COR-L47 (cell line): ENCODE results near the gene CHD9NB.
A peak's percentile ranks its signal among the peaks of the same experiment; 100 is the strongest.

Experiments used
- DNase-seq: peaks from one replicate; lab custom pipeline; 2025; lab: John Stamatoyannopoulos, UW

Gene CHD9NB

DNA sequence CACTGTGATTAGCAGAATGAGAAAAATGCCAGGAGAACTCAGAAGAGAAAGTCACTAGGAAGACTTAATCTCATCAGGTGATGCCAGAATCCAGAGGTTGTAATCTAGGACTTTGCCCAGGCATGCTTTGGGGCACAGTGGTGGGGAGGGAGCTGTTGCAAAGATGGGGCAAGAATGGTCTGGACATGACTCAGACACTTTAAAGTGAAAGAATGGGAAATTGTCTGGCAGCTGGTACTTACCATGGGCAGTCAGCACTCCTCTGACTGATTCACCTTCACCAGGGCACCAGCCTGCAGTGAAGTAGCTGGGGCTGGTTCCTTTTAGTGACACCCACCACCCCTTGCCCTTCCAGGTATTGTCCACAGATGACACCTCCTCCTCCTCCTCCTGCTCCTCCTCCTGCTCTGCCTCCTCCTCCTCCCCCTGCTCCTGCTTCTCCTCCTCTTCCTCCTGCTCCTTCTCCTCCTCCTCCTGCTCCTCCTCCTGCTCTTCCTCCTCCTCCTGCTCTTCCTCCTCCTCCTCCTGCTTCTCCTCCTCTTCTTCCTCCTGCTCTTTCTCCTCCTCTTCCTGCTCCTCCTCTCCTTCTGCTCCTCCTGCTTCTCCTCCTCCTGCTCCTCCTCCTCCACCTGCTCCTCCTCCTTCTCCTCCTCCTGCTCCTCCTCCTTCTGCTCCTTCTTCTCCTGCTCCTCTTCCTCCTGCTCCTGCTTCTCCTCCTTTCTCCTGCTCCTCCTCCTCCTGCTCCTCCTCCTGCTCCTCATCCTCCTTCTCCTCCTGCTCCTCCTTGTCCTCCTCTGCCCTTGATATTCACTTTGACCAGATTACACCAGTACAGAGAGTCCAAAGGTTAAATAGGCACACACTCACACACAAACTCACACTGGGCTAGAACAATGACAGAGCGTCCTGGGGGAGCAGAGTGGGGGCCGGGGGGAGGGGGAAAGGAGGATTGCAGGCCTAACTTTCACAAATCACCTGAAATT is at the start of gene CHD9NB:
Gene CHD9NB (minus strand): TSS at position 379 of the 983 bp plus-strand sequence. CDS start 8,739 bp downstream, outside the sequence.
- no peak for DNase-seq

DNA sequence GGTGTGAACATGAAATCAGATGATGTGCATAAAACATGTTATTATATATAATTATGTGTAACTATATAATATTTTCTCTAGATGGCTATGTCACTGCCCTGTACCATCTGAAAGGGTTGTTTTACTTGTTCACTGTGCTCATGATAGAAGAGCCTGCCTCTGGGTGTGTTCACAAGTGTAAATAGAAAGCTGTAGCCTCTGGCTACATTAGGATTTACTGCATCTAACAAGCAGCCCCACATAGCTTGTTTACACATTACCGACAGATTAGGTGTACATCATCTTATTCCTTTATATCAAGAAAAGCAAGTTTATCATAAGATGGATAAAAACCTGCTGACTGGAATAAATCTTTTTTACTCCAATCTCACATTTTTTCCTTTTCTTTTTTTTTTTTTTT is 48.2 kb upstream of the CHD9NB start:
- no peak for DNase-seq

DNA sequence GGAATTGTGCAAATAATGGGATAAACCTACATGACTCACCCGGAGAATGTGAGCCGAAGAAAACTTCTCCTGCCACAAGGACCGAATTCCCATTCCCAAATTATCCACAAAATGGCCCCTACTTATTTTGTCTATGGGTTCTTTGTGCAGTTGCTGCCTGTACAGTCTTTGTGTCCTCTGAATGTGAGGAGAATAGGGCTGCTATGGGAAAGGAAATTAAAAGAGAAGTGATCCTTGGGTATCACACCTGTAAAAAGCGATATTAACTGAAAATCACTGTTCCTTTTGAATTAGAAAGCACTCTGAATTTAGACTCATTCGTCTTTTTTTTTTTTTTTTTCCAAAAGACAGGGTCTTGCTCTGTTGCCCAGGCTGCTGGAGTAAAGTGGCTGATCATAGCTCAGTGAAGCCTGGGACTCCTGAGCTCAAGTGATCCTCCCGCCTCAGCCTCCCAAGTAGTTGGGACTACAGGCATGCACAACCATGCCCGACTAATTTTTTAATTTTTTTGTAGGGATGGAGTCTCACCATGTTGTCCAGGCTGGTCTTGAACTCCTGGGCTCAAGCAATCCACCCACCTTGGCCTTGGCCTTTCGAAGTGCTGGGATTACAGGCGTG is 47.5 kb upstream of the CHD9NB start:
- DNase-seq: no peak

DNA sequence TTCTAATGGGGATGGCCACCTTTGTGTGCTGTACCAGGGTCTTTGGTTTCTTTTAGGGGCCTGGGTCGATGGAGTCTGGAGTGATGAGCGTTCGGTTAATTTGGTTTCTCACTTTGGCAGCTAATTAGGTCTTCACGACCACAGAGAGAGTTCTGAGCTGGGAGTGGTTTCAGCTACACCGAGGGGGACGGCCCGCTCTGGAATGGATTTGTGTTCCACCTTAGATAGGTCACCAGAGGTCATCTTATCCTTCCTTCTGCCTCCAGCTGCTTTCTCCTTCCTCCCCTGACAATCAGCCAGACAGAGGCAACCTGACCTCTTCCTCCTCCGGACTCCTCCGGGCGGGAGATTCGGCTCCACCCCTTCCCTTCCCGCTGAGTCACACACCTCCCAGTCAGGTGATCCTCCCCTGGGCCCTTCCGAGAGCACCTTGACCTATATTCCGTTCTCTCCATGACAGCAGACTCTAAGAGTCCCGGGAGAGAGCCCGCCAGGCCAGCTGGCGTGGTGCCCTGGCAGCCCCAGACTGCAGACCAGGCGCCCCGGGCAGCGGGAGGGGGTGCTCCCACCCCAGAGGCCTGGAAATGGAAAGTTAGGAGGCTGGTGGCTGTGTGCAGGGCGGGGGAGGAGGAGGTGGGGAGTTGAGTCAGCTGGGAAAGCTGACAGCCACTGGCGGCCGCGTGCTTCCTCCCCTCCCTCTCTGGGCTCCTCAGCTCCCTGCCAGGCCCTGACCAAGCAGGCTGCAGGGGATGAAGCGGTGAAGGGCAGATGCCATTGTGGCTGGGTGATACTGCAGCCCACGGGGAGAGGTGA is 46.8 kb upstream of the CHD9NB start:
- peak; percentile 92 for DNase-seq

DNA sequence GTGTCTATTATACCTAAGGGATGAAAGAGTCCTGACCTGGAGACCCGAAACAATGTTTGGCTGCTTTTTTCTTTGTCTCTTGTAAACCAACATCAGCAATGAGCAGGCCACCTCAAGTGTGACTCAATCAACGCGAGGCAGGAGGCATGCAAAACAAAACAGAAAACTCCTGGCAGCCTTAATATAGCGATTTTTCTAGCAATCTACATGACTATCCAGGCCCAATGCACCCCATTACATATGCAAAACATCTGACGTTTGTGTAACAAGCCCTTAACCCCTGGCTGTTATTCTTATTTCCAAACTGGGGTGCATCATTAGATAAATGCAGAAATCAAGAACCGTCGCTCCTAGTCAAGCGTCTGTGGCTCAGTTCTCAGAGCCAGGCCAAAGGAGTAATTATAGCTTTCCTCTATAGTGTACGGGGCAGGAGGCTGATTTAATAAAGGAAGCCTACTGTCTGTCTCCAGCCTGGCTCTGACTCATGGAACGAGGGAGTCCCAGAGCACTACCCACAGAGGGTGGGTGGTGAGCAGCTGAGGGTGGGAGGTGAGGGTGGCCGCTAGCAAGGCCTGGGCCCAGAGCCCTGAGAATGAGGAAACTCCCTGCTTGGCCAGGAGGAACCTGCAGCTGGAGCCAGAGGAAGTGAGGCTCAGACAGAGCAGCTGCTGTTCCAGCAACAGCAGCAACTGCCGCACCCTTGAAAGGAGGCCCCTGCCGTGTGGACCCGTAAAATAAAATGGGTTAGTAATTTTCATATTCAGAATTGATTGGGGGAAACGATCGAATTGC is 46.0 kb upstream of the CHD9NB start:
- DNase-seq: peak; percentile 62

DNA sequence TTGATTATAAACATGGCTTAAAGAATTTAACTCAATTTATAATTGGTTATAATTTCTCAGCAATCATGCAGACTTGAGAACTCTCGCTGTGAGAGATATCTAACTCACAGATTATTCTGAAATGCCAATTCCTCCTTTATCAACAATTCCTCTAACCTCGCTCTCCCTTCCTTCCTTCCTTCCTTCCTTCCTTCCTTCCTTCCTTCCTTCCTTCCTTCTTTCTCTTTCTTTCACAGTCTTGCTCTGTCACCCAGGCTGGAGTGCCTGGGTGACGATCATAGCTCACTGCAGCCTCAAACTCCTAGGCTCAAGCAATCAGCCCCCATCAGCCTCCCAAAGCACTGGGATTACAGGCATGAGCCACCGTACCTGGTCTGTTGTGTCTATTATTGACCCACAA is 44.5 kb upstream of the CHD9NB start:
- no peak for DNase-seq

DNA sequence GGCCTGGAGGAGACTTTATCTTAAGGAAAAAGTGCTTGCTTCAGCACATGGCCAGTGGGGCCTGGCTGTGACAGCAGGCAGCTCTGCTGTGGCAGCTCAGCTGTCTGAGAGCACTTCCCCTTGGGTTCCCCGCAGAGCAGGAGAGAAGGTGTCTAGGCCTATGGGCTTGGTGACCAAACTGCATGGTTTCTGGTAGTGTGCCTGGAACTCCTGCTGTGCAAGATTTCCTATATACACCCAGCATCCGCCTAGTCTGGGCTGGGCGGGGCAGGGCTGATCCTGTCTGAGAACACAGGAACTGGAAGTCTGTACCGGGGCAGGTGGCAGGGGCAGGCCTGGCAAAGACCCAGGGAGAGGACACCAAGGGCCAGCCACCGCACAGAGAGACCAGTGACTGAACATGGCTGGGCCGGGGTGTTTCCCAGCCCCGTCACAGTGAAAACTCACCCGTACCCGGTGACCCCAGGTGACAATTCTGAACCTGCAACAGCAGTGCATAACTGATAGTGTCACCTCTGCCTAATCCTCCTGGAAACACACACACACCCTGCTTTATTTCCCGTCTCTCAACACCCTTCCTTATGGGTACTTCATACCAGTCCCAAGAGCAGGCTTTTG is 41.4 kb upstream of the CHD9NB start:
- peak; percentile 93 for DNase-seq

DNA sequence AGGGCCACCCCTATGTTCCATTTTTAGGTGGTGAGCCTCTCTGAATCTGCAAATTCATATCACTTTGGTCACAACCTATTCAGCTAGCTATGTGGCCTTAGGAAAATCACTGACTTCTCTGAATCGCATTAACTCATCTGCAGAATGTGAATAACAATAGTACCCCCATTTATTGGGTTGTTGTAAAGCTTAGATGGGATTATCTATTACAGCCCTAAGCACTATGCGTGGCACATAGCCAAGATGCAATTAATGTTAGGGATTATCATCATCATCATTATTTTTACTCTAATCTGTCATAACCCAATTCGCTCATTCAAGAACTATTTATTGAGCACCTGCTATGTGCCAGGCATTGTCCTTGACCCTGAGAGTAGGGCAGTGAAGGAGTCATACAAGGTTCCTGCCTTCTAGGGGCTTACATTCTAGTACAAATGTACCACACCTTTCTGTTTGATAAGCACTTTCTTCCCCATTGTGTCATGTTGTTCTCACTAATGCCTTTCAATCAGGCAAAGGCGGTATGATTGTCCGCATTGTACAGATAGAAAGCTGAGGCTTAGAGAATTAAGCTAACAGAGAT is 40.6 kb upstream of the CHD9NB start:
- DNase-seq: no peak

DNA sequence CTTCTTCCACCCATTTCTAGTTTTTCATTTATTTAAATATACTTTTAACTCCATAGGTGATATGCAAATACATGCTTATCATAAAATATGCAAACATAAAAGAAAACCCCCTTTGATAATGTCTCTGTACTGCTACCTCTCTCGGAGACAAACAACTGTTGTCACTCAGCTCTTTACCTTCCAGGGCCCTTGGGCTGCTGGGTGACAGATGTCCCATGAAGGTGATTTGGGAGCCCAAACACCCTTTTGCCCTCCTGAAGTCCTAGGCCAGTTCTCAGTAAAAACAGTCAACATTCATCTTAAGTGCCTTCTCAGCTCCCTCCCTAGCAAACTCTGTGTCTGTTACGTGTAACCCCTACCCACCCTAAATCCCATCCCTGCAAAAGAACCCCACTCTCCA is 39.6 kb upstream of the CHD9NB start:
- no peak for DNase-seq

DNA sequence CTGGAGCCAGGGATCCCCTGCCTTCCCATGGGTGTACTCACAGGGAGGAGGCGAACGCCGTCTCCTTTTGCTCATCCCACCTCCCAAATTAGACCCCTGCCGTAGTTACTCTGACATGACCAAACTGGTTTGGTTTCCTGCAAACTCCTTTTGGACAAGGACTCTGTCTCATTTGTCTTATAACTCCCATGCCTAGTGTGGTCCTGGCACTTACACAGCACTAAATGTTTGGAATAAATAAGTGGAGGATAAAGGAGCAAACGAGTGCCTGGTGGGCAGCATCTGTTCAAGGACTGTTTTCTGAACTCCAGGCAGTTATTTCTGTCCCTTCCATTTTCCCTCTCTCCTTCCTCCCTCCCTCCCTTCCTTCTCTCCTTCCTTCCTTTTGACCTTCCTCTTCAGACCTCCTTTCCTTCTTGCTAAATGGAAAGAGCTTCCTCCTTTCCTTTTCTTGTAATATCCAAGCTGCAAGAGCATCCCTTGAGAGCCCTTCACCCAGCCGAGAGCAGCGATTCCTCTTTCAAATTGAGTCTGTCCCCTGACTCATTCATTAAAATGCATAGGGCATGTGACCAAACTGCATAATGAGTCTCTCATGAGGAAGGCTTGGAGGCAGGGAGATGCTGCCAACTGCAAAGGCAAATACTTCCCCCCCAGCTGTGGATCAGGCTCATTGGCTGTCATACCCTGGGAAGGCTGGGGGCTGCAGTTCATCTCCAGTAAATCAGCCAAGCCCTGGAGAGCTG is 38.9 kb upstream of the CHD9NB start:
- DNase-seq: peak; percentile 66

DNA sequence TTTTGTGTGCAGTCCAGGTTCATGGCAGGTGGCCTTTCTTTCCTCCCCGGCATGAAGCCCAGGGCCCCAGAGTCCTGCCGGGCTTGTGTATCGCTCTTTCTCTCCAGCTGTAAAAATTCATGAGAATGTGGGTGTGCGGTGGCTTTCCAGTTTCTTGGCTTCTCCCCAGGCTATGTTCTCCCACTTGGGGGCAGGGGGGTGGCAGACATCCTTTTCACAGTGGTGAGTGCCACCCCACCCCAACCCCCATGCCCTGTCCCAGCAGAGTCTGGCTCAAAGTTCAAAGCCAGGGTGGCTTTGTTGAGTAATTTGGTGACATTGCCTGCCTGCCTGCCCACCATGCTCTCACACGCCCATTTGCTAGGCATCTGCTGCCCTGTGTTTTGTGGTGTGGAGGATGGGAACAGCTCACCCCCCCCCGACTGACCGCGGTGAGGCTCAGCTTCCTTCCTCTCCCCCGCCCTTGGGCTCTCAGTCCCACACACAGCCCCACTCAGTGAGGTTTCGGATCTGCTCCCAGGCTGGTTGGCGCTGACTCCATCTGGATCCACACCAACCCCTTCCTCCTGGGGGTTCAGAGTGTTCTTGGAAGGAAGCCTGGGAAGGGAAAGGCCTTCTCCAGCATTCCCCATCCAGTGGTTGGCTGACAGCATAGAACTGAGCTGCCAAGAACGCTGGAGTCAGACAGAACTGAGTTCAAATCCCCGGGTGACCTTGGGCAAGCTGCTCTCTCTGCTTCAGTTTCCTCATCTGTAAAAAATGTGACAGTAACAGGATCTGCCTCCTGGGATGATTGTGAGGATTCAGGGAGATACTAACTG is 38.1 kb upstream of the CHD9NB start:
- no peak for DNase-seq

DNA sequence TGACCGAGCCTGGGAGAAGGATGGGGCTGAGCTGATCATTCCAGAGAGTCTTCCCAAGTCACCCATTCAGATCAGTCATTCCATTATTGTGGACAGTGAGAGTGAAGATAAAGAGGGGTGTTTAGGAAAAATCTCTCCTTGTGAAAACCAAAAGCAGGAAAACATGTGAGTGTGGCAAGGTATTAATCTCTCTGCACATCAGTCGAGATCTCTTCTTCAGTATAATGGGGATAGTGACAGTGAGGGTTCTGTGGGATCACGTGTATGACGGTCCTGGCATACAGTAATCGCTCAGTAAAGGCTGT is 37.5 kb upstream of the CHD9NB start:
- DNase-seq: no peak

DNA sequence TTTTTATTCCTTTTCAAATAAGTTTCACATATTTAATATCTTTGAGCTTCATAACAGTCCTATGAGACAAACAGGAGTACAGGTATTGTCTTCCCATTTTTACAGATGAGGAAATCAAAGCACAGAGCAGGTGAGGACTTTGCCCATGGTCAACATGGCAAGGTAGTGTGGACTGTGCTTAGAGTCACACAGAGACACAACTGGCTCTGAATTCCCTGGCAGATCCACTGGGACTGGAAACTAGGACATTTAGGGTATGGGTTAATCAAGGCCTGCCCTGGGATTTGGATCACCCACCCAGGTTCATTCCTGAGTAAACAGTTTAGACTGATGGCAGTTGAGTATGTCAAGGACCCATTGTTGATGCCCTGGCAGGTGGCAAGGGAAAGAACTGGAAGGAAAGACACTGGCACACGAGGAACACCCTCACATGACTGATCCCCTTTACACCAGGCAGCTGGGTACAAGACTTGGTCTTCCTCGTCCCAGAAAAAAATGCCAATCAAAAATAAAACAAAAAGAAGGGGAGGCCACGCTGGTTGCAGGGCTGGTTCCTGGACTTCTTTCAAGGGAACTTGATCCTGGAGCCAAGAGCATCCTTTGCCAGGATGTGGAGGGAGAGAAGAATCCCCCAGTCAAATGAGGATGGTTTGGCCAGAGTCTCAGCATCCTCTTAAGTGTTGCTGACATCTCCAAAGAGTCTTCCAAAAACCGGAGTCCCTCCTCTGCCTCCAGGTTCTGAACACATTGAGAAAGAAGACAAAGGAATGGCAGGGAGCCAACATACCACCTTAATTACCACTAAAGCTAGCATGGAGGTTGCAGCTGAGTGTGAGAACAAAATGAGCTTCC is 37.0 kb upstream of the CHD9NB start:
- DNase-seq: peak; percentile 78

DNA sequence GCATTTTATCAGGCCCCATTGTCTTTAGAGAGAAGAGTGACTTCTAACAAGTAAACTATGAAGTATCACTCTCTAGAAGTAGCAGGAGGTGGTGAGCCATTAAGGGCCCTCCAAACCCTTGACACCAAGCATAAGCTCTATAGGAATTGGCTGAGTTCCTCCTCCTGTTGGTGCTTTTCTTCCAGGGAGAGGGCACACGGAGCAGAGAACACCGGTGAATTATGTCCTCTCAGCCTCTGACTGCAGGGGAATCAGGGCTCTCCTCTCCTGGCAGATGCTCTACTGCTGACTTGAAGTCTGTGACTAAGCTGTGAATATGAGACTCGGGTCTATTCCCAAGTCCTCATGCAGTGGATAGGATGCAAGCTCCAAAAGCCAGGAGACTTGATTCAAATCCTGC is 34.4 kb upstream of the CHD9NB start:
- DNase-seq: no peak

DNA sequence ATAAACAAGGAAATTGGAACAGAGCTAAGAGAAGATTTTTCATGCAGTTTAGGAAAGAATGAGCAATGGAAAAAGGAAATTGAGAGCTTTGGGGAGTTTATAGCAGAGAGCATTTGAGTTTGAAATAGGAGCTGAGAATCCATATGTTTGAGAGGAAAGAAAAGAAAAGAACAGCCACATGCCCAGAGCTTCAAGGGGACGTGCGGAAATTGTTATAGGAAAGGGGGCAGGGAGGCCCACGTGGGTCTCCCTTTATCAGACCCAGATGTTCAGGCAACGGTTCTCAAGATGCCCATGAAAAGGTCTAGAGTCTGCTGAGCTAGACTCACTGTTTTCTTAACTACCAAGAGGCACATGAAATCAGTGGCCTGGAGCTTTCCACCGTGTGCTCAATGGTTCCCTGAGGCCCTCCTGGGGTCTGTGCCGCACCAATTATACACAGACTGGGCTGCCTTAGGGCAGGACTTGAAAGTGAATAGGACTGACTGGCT is 33.3 kb upstream of the CHD9NB start:
- no peak for DNase-seq

DNA sequence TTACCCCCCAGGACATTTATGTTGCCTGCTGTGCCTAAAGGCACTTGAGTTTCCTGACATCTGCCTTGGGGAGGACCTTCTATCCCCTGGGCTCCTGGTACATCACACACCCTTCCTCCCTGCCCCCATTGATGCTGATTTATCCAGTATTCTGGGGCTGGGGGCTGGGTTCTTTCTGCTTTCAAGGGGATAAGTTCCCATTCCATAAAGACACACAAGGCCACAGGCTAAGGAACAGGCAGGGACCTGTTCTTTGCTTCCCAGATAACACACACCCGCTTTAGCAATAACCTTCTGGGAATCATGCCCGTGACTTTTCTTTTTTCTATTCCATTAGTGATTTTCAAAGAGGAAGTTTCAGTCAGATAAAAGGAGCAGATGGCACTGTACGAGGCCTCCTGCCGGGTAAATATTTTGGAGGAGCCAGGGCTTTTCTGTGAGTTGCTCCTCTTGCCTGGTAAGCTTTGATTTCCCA is 32.7 kb upstream of the CHD9NB start:
- peak; percentile 34 for DNase-seq

DNA sequence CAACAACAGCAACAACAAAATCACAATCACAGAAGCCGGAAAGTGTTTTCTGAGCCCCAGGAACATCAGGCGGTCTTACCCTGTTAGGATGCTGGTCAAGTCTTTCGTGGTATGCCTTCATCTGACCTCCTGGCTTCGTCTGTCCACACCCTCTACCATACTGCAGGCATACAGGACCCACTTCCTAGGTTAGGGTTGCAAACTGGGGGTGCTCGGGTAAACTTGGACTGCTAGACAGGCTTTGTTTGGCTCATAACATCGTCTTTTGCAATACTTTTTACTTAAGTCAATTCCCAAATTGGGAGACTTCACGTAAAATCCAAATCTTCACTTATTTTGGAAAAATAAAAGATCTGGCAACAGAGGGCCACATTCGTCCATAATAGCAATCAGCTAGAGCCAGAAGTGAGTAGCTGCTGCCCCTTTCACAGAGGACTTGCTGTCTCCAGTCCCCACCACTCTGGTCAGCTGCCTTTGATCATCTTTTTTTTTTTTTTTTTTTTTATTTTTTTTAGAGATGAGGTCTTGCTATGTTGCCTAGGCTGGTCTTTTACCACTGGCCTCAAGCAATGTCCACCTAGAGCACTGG is 32.1 kb upstream of the CHD9NB start:
- no peak for DNase-seq

DNA sequence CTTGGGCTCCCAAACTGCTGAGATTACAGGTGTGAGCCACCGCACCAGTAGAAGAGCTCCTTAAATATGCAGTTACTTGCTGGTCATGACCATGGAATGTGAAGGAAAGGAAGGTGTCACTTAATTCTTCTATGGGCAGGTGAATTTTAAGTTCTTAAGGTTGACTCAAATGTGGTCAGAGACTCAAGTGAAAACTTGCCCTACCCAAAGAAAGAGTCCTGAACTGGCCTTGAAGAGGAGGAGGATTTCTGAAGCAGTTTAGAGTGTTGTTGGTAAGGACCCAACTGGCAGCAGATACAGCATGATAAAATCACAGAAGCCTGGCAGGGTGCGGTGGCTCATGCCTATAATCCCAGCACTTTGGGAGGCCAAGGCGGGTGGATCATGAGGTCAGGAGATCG is 31.4 kb upstream of the CHD9NB start:
- no peak for DNase-seq
